Renal cortex interstitium (tissue), 11 donors: ENCODE measurements around the gene ZNF214. TPM values are rescaled to one million over a fixed set of nuclear protein-coding genes. Genes with fewer than 3 reads are reported as not detected.
"Not testable (repeated sequence)": the region's sequence is repeated elsewhere in the genome, so short reads cannot be mapped to it uniquely, and the experiment has no call there.

Experiments used
- DNase-seq, 11 donors: peaks; one replicate each; pipeline ENCODE4 v3.0.0-alpha.2; 2013; ENCODE audit warnings: low read depth in 9 of 11, low spot score in 4 of 11; ENCODE audit errors: extremely low read depth in 1 of 11
- polyA plus RNA-seq, 3 donors: library from polyadenylated mRNA; unstranded; fragments of 120-200 nt; gene quantifications; one replicate each; pipeline ENCODE4 v1.2.1, GENCODE V29; 2013; ENCODE audit not compliant: insufficient read length in 3 of 3

The ZNF214 gene
- polyA plus RNA-seq, 3 donors = 12.3 to 13.1 (median 12.7) TPM

DNA sequence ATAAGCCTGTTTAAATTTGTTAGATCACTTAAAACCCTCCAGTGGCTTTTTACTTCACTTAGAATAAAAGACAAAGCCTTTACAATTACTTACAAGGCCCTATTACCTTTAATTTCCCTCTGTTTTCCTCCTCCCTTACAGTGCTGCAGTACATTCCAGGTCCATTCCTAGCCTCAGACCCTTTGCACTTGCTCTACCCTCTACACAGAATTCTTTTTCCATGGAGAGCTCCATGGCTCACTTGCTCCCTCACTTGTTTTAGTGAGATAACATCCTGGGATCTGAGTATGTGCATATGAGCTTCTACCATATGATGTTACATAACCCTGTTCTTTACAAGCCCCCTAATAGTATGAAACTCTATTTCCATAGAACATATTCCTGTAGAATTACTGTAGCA, 24.4 kb downstream of the ZNF214 start:
- DNase-seq = no peak

DNA sequence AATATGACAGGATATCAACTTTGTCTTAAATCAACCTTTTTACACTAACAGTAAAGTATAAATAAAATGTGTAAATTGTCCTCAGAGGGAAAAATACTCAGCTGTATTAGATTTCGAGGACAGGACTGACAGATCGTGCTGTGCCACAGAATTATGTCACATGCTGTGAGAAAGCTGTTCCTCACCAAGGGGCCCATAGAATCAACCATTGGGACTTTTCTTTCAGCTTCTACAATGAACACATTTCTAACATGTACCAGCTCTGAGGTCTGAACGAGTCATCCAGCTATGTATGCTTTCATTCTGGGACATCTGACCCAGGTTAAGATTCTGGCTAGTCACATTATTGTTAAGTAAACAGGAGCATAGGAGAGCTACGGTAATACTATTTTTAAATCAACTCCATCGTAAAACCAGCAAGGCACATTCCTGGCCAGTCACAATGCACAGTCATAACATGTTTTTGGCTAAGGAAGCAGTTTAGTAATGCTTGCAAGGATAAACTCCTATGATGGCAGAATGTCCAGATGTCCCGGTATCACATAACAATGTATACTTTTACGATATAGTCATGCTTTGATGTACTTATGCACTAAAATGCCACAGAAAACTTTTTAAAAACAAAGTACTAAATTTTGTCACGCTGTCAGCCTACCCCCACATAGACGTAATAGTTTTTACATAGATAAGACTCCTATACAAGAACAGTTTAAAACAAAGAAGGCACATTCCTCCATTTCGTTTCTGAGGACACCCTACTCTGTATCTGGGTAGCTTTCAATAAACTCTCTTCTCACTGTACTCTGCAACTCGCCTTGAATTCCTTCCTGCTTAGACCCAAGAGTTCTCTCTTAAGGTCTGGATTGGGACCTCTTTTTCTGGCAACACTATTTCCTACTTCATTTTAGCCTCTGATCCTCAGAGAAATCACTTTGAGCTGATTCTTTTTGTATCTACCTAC, 27.4 kb downstream of the ZNF214 start:
- DNase-seq = peak in 6 of 11 donors; percentile 1 to 14 (median 4)

DNA sequence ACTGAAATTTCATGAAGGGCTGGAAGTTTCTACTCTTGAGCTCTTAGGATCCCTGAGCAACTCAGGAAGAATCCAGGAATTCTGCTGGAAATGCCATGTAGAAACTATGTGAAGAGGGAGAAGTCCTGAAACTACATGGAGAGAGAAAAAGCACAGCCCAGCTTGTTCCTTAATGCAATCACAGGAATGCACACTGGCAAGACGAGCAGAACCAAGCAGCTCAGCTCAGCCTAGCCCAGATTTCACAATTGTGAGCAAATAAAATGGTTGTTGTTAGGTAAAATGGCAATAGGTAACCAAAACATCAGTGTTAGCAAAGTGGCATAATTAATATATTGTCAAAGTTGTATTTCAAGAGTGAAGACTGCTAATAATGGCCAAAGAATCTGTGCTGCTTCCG, 28.1 kb downstream of the ZNF214 start:
- no peak for DNase-seq

DNA sequence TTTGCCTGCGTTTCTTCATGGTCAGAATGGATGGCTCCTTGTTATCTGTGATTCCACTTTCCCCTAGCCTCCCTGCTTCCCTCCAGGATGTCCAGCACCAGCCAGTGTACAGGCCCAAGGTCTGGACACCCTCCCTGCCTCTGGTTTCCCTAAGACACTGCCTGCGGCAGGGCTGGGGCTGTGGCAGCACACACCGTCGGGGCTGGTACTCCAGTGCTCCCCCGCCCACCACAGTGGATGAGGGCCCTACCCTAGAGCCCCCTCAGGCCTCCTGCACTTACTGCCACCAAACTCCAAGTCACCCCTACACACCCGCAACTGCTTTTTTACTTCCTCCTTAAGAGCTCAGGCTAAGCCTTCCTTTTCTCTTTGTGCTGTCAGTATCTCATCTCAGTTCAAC, 28.9 kb downstream of the ZNF214 start:
- no peak for DNase-seq

DNA sequence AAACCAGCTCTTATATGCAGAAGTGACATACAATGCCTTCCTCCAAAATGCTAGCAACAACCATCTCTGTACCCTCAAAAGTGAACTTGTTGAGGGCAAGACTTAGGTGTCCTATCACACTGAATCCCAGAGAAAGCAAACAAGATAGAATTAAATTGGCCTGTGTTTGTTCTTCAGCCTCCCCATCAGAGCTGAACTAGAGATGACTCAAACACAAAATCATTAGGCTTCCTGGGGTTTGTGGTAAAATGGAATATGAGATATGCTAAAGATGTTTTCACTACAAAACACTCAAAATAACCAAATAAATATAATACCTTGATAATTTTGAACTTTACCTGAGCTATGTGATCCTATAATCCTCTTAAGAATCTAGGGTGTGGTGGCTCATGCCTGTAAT, 31.6 kb downstream of the ZNF214 start:
- no peak for DNase-seq

DNA sequence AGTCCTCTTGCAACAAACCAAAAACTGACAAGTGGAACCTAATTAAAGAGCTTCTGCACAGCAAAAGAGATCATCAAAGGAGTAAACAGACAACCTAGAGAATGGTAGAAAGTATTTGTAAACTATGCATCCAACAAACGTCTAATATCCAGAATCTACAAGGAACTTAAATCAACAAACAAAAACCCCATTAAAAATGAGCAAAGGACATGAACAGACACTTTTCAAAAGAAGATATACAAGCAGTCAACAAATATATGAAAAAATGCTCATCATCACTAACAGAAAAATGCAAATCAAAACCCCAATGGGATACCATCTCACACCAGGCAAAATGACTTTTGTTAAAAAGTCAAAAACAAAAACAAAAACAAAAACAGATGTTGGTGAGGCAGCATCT, 33.7 kb downstream of the ZNF214 start:
- DNase-seq = no peak

DNA sequence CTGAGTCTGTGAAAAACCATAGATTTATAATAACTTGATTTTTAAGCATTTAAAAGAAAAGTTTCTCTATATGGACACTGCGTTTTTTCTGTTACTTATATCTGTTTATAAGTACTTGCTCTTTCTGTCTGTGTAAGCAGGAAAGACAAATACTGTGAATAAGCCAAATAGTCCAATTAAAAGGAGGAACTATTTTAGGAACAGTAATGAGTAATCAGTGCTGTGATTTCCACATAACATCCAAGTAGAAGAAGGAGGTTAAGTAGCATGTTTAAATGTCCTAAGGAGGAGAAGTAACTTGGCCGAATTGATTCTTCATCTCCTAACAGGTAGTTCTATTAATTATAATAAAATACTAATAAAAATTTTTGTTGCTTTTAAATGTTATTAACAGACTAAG, 40.8 kb downstream of the ZNF214 start:
- DNase-seq = no peak

DNA sequence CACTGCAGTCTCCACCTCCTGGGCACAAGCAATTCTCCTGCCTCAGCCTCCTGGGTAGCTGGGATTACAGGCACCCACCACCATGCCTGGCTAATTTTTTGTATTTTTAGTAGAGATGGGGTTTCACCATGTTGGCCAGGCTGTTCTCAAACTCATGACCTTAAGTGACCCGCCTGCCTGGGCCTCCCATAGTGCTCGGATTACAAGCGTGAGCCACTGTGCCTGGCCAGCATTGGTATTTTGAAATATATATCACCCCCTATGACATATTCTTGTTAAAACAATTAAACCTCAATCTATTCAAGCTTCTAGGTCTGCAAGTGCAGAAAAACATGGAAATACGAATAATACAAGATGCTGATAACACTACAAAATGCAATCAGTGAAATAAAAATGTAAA, 50.3 kb downstream of the ZNF214 start:
- DNase-seq = not testable (repeated sequence)

DNA sequence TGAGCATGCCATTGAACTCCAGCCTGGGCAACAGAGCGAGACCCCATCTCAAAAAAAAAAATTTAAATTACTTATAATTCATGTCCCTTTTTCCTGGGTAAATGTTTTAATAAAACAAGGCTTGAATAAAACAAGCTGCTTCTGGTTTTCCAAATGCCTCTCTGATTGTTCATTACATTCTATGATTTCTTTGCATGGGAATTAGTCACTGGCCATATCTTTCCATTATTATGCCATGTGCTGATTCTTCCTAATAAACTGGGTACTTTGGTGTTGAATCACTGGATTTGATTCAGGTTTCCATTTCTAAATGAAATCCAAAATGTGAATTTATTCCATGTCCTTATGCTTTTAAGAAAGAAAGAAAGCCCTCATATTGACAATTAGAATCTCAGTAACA, 51.3 kb downstream of the ZNF214 start:
- DNase-seq = no peak

DNA sequence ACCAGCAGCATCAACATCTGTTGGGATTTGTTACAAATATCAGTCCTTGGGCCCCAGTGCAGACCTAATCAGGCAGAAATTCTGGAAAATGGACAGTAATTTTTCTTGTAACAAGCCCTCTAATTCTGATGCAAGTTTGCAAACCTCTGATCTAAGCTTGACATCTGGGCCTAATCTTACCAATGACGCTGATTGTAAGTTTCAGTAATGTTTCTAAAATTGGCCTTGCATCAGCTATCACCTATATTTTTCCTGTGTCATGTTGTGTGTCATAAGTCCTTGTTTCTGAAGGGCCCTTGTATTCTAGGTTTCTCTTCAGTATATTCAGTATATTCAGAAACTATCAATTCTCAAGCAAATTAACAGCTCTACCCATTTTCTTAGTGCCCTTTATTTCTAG, 57.5 kb downstream of the ZNF214 start:
- DNase-seq = no peak

DNA sequence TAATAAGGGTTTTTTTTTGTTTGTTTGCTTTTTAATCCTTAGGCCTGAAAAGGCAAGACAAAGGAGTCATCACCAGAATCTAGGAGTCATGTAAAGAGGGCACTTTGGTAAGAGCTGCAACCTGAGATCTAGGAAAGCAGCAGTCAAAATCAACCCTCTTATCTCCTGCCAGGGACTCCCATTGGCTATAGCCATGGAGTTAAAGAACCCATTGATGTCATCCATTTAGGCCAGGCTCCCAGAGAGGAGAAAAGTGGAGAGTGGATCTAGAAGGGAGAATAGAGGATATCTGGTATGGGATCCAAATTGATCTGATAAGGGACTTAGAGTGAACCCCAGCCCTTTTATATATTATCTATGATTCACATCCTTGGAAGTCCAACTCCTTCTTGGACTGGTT, 58.0 kb downstream of the ZNF214 start:
- DNase-seq = no peak

DNA sequence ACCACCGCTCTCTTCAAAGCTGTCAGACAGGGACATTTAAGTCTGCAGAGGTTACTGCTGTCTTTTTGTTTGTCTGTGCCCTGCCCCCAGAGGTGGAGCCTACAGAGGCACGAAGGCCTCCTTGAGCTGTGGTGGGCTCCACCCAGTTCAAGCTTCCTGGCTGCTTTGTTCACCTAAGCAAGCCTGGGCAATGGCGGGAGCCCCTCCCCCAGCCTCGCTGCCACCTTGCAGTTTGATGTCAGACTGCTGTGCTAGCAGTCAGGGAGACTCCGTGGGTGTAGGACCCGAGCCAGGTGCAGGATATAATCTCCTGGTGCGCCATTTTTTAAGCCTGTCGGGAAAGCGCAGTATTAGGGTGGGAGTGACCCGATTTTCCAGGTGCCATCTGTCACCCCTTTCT, 65.9 kb downstream of the ZNF214 start:
- DNase-seq = not testable (repeated sequence)

Other genes starting within 250 kb of the ZNF214 start
- gene OR2AG2, start 248.4 kb downstream of the ZNF214 start, polyA plus RNA-seq = under 1 TPM in 2 of 3 donors, not detected in 1; 0.09 to 0.12 TPM
- under 1 TPM in 1 of 3 donors, not detected in 2; 0.09 TPM for gene OR2AG1, start 237.3 kb downstream of the ZNF214 start, polyA plus RNA-seq
- gene OR6A2, start 220.7 kb downstream of the ZNF214 start, polyA plus RNA-seq = under 1 TPM in 2 of 3 donors, not detected in 1; 0.03 to 0.05 TPM
- not detected for gene OR10A5, start 174.7 kb downstream of the ZNF214 start, polyA plus RNA-seq
- under 1 TPM in 1 of 3 donors, not detected in 2; 0.03 TPM for gene OR10A2, start 157.3 kb downstream of the ZNF214 start, polyA plus RNA-seq
- gene OR10A4, start 143.7 kb downstream of the ZNF214 start, polyA plus RNA-seq = not detected
- gene OR2D2, start 127.8 kb downstream of the ZNF214 start, polyA plus RNA-seq = not detected
- gene OR2D3, start 99.3 kb downstream of the ZNF214 start, polyA plus RNA-seq = not detected
- gene ZNF215, start 93.9 kb downstream of the ZNF214 start, polyA plus RNA-seq = 1 to 10 TPM; 2.5 to 3.3 (median 3.0) TPM
- 1 to 10 TPM in 1 of 3 donors, under 1 TPM in 2; 0.67 to 1.1 (median 0.68) TPM for gene NLRP14, start 133 bp upstream of the ZNF214 start, polyA plus RNA-seq
- gene RBMXL2, start 68.7 kb upstream of the ZNF214 start, polyA plus RNA-seq = under 1 TPM in 2 of 3 donors, not detected in 1; 0.10 to 0.18 TPM
- gene SYT9, start 231.6 kb upstream of the ZNF214 start, polyA plus RNA-seq = 1 to 10 TPM; 3.3 to 4.8 (median 4.4) TPM